Activated T-helper 2 cell treated with anti-CD3 and anti-CD28 coated beads, Interferon-gamma antibody, Interleukin-2, Interleukin-4, amounts not matched to agents 10 μg/mL and 5 μg/mL and 100 μg/mL, durations not matched to agents 14 hours and 24 hours and 36 hours (primary cell): ENCODE results near the gene ZFP69. TPM values are rescaled to one million over a fixed set of nuclear protein-coding genes. Genes with fewer than 3 reads are reported as not detected.

Experiments used
- DNase-seq: peaks from one replicate; pipeline ENCODE4 v3.0.0; 2021; ENCODE audit warnings: low spot score
- H3K27ac Mint-ChIP-seq: one replicate; pipeline ENCODE4 v1.8.0; 2021; ENCODE audit warnings: mixed read lengths
- H3K27me3 Mint-ChIP-seq: one replicate; pipeline ENCODE4 v1.8.0; 2021; ENCODE audit warnings: low read depth, mixed read lengths
- H3K36me3 Mint-ChIP-seq: one replicate; pipeline ENCODE4 v1.8.0; 2021; ENCODE audit warnings: low read depth, mixed read lengths
- H3K4me1 Mint-ChIP-seq: one replicate; pipeline ENCODE4 v1.8.0; 2021; ENCODE audit warnings: low read depth, mixed read lengths
- H3K4me3 Mint-ChIP-seq: one replicate; pipeline ENCODE4 v1.8.0; 2021; ENCODE audit warnings: low read depth, mild to moderate bottlenecking, moderate library complexity, mixed read lengths
- H3K9me3 Mint-ChIP-seq: one replicate; pipeline ENCODE4 v1.8.0; 2021; ENCODE audit warnings: mixed read lengths
- intact Hi-C: fragments of 100-400 bp; cut with micrococcal nuclease; formaldehyde crosslinking; loops from one replicate; pipeline ENCODE4 v1.15.1; 2023
- total RNA-seq: library from RNA; stranded (reverse); gene quantifications from 2 replicates; pipeline ENCODE4 v1.2.3, GENCODE V29; 2022

ZFP69 gene
- total RNA-seq = 3.3 and 4.0 TPM in 2 replicates

DNA sequence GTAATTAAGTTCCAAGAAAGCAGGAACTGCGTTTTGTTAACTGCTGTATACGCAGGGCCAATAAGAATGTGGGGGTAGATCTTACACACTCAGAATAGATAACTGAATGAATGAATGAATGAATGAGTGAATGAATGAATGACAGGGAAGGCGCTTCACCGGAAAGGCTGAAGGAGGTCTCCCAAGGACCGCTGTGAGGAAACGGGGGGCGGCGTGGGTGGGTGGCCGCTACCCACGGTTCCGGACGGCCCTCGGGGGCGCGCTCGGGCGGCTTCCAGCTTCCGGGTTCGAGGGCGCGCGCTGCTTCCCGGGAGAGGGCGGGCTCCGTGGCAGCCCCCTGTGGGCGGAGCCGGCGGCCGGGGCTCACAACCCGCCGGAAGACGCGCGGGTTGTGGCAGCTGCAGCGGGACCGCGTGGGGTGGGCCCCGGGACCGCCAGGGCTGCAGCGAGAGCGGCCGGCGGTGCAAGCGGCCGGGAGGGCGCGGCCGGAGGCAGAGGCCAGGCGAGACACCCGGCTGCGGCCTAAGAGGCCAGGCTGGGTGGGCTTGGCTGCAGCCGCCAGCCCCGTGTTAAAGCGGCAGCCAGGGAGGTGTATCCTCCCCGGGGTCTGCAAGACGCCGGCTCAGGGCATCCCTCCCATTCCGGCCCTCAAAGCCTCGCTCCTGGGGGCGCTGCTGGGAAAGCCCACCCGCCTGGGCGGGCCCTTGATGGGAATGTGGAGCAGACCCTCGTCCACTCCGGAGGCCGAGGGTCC, at the start of gene ZFP69:
ZFP69 (plus strand) TSS at position 367 of the 754 bp plus-strand sequence. CDS start 2,072 bp downstream, outside the sequence.
- H3K4me3 Mint-ChIP-seq = peak within 1 kb of the TSS; percentile 79
- peak within 1 kb of the TSS; percentile 56 for H3K27ac Mint-ChIP-seq
- peaks cover 41% of the 10 kb centered on the region for H3K9me3 Mint-ChIP-seq
- intact Hi-C loops = no loop called here
- peak; percentile 67 for DNase-seq
- H3K4me1 Mint-ChIP-seq = peaks cover 14% of the 10 kb centered on the region
- H3K36me3 Mint-ChIP-seq = peaks cover 26% of the 10 kb centered on the region
- no peaks in the 10 kb centered on the region for H3K27me3 Mint-ChIP-seq

DNA sequence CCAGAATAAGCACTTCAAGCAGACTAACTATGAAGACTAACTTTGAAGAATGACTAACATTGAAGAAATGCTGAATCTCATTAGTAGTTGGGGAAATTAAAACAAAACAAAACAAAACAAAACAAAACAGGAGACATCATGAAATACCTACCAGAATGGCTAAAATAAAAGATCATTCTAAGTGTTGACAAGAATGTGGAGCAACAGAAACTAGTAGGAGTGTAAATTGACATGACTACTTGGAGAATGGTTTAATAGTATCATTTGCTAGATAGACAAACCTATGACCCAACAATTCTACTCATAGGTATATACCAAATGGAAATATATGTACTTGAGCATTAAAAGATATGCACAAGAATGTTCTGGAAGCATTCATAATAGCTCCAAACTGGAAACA, 45.7 kb upstream of the ZFP69 start:
- DNase-seq = no peak
- no peak overlapping the region for H3K4me3 Mint-ChIP-seq
- no peaks in the 10 kb centered on the region for H3K27me3 Mint-ChIP-seq
- H3K4me1 Mint-ChIP-seq = no peaks in the 10 kb centered on the region
- H3K9me3 Mint-ChIP-seq = no peaks in the 10 kb centered on the region
- no peak overlapping the region for H3K27ac Mint-ChIP-seq
- intact Hi-C loops = no loop called here
- H3K36me3 Mint-ChIP-seq = peaks cover 21% of the 10 kb centered on the region

DNA sequence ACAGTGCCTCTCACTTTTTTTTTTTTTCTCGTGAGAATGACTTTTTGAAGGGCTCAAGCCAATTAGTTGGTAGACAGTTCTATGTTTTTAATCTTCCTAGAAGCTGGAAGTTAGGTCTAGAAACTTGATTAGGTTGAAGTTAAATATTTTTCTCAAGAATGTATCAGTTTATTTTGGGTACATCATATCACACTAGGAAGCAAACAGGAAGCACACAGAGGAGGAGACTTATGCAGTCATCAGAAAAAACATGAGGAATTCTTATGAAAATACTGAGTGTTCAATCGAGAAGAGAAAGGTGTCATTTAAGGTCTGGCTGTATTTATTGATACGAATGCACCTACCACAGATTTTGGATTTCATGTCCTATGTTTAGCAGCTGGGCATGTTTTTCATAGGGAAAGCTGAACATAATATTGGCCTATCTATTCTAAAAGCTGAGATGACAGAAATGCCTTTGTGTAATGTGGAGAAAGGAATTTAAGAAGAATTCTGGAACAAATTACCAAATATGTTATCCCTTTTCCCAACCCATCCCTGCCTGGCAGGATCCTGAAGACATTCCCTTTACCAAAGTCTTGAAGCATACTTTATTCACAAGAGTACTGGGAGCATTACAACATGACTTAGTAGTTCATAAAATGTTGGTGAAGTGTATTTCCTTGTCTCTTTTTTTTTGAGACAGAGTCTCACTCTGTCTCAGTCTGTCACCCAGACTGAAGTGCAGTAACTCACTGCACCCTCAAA, 44.3 kb upstream of the ZFP69 start:
- H3K4me1 Mint-ChIP-seq = no peaks in the 10 kb centered on the region
- no peak overlapping the region for H3K4me3 Mint-ChIP-seq
- intact Hi-C loops = no loop called here
- no peaks in the 10 kb centered on the region for H3K9me3 Mint-ChIP-seq
- DNase-seq = no peak
- H3K36me3 Mint-ChIP-seq = peaks cover 23% of the 10 kb centered on the region
- no peak overlapping the region for H3K27ac Mint-ChIP-seq
- H3K27me3 Mint-ChIP-seq = no peaks in the 10 kb centered on the region

- H3K27ac Mint-ChIP-seq = no peak overlapping the region
- intact Hi-C loops = no loop called here
- peaks cover 31% of the 10 kb centered on the region for H3K36me3 Mint-ChIP-seq
- no peaks in the 10 kb centered on the region for H3K27me3 Mint-ChIP-seq
- no peak overlapping the region for H3K4me3 Mint-ChIP-seq
- H3K4me1 Mint-ChIP-seq = peaks cover 3% of the 10 kb centered on the region
- DNase-seq = no peak
- no peaks in the 10 kb centered on the region for H3K9me3 Mint-ChIP-seq
These were observed 41.6 kb upstream of the ZFP69 start for GRCh38 chr1:40435471-40435870.

DNA sequence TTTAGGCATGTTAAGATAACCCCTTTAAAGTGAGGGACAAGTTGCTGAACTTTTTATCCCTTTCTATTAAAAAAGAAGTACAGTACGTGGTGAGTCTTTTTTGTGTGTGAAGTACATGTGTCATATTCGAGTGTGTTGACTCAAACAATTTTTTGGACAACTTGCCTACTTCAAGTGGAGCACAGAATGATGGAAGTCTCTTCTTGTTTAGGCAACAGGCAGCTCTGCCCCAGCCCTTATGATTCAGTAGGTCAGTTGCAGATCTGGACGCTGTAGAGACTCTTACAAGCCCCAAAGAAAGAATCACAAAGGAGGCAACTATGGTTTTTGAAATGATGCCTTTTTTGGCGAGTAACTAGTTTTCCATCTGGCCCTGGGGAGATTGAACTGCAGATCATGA, 41.2 kb upstream of the ZFP69 start:
- no peaks in the 10 kb centered on the region for H3K27me3 Mint-ChIP-seq
- H3K4me1 Mint-ChIP-seq = peaks cover 3% of the 10 kb centered on the region
- peak overlapping the region; percentile 30 for H3K27ac Mint-ChIP-seq
- no peaks in the 10 kb centered on the region for H3K9me3 Mint-ChIP-seq
- intact Hi-C loops = no loop called here
- peaks cover 32% of the 10 kb centered on the region for H3K36me3 Mint-ChIP-seq
- H3K4me3 Mint-ChIP-seq = no peak overlapping the region
- no peak for DNase-seq

DNA sequence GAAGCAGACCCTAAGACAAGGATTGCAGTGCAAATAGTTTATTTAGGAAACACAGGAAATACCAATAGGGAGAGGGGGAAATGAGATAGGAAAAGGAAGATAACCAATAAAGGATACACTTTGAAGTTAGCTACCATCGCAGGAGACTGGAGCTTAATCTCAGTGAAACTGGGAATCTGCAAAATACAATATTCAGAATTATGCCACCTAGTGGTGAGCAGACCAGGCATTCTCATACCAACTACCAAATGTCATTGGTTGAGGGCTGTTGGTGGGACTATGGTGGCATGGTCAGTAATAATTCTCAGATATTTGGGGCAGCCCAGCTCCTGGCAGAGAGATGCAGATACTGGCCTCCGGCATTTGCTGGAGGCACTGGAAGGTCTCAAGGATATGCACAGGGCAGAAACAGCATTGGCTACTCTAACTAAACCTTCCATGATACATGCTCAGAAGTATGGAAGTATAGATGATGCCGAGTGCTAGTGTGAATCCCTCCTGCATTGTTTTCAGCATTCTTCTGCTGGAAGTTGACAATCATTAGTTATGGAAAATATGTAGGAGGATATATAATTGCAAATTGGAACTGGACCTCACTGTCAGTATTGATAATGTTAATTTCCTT, 38.6 kb upstream of the ZFP69 start:
- intact Hi-C loops = no loop called here
- no peak overlapping the region for H3K27ac Mint-ChIP-seq
- H3K36me3 Mint-ChIP-seq = peaks cover 29% of the 10 kb centered on the region
- H3K4me3 Mint-ChIP-seq = no peak overlapping the region
- no peaks in the 10 kb centered on the region for H3K9me3 Mint-ChIP-seq
- no peak for DNase-seq
- H3K27me3 Mint-ChIP-seq = no peaks in the 10 kb centered on the region
- peaks cover 3% of the 10 kb centered on the region for H3K4me1 Mint-ChIP-seq

DNA sequence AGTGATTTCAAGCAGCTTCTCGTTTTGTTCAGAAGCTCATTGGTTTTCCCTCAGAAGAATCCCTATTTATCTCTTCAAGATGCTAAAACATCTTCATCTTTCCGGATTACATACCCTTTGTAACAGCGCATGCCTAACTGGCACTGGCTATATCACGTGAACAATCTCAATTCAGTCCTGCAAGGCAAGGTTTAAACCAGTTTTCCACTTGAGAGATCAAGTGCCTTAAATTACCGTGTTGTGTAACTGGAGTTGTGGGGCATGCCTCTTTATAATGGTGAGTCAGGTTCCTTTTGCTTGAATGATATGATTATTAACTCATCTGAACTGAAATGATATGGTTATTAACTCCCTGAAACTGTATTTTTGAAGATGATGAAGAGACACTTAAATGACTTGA, 37.8 kb upstream of the ZFP69 start:
- intact Hi-C loops = no loop called here
- peaks cover 3% of the 10 kb centered on the region for H3K4me1 Mint-ChIP-seq
- H3K27me3 Mint-ChIP-seq = no peaks in the 10 kb centered on the region
- no peak overlapping the region for H3K4me3 Mint-ChIP-seq
- peaks cover 5% of the 10 kb centered on the region for H3K9me3 Mint-ChIP-seq
- no peak overlapping the region for H3K27ac Mint-ChIP-seq
- H3K36me3 Mint-ChIP-seq = peaks cover 34% of the 10 kb centered on the region
- no peak for DNase-seq

- intact Hi-C loops = loop anchor here (1.0 to 5.0 kb wide), 4 partner anchors 65 to 242 kb away; partner anchors contain the start of gene ZNF684
- no peaks in the 10 kb centered on the region for H3K27me3 Mint-ChIP-seq
- H3K4me3 Mint-ChIP-seq = peak within 1 kb of the TSS; percentile 82
- H3K4me1 Mint-ChIP-seq = peaks cover 28% of the 10 kb centered on the region
- H3K36me3 Mint-ChIP-seq = peaks cover 61% of the 10 kb centered on the region
- peaks cover 59% of the 10 kb centered on the region for H3K9me3 Mint-ChIP-seq
- DNase-seq = peak; percentile 86
- peak within 1 kb of the TSS; percentile 86 for H3K27ac Mint-ChIP-seq
These were observed 27.2 kb upstream of the ZFP69 start, which contains the start of gene ZFP69B for GRCh38 chr1:40449684-40450494. Gene ZFP69B (plus strand): TSS chr1:40450476. CDS start chr1:40450962, 486 bp downstream.

DNA sequence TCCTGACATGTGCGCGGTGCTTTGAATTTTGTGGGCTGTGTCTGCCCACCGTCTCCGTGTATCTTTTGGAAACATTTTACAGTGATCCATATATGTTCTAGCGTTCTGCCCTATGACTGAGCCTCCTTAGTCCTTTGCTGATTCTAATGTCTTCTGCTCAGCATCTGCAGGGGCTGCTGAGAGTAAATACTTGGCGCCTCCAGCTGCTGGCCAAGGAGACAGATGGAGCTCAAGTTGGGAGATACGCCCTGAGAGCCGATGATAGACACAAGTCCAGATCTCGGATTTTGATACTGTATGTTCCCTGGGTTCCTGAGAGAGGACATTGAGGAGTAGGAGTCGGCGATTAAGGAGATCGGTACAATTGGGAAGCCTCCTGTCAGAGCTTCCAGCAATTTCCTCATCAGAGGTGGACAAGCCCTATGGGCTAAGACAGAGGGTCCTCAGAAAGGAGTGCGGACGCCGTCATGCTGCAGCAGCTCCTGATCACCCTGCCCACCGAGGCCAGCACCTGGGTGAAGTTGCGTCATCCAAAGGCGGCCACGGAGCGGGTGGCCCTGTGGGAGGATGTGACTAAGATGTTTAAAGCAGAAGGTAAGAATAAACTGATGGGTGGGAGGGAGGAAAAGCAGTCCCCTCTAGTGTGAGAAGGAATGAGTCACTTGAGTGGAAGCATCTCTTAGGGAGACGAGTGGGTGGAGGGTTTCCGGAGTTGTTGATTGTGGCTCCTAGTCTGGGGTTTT, 26.4 kb upstream of the ZFP69 start:
- peaks cover 61% of the 10 kb centered on the region for H3K36me3 Mint-ChIP-seq
- peak overlapping the region; percentile 86 for H3K27ac Mint-ChIP-seq
- peak overlapping the region; percentile 82 for H3K4me3 Mint-ChIP-seq
- no peaks in the 10 kb centered on the region for H3K27me3 Mint-ChIP-seq
- DNase-seq = peak; percentile 56
- peaks cover 59% of the 10 kb centered on the region for H3K9me3 Mint-ChIP-seq
- peaks cover 31% of the 10 kb centered on the region for H3K4me1 Mint-ChIP-seq
- intact Hi-C loops = loop anchor here (1.0 to 5.0 kb wide), 6 partner anchors 58 to 242 kb away; partner anchors contain the start of genes EXO5 and ZNF684

DNA sequence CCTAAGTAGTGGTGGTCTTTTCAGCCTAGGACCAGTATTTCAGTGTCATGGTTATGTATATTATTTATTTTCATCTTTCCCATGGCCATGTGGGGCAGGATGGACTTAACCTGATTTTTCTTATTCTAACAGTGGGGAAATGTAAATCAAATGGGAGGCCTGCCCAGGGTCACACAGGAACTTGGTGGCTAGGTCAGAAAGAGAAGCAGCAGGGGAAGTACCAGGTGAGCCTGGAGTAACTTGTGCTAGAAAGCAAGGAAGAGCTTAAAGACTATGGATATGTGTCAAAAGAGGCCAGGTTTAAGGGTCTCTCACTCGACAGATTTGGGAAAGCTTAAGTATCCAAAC, 25.9 kb upstream of the ZFP69 start:
- Mint-ChIP-seq H3K27ac (peak overlapping the region; percentile 86), H3K4me1 (peaks cover 31% of the 10 kb centered on the region), H3K36me3 (peaks cover 62% of the 10 kb centered on the region), H3K9me3 (peaks cover 58% of the 10 kb centered on the region), H3K27me3 (no peaks in the 10 kb centered on the region), H3K4me3 (peak overlapping the region; percentile 82)
- no peak for DNase-seq
- intact Hi-C loops = loop anchor here (1.0 to 5.0 kb wide), 4 partner anchors 57 to 132 kb away; partner anchors contain the start of gene EXO5

- intact Hi-C loops = loop anchor here (5.0 kb wide), 1 partner anchor 113 kb away; no protein-coding TSS in a partner anchor
- Mint-ChIP-seq H3K36me3 (peaks cover 91% of the 10 kb centered on the region), H3K27ac (peak overlapping the region; percentile 55), H3K27me3 (no peaks in the 10 kb centered on the region), H3K9me3 (peaks cover 82% of the 10 kb centered on the region), H3K4me3 (no peak overlapping the region), H3K4me1 (peaks cover 23% of the 10 kb centered on the region)
- DNase-seq = no peak
These were observed 22.2 kb upstream of the ZFP69 start for GRCh38 chr1:40454873-40455272.
